A673 (cell line): ENCODE data around the gene IGSF11. TPM values are rescaled to one million over a fixed set of nuclear protein-coding genes. Genes with fewer than 3 reads are reported as not detected.

Source experiments
- BruUV-seq: library from RNA; stranded (reverse); fragments of 400-500 nt; replicated peaks from 2 replicates; lab custom pipeline; 2021; lab: Mats Ljungman, UMichigan
- CTCF ChIA-PET: fragments of 300-600 bp; sonication (Branson Sonifier 250); formaldehyde crosslinking; loops from one replicate; lab custom pipeline; 2022; ENCODE audit warnings: antibody characterized with exemption; lab: Charles Lee
- POLR2A ChIA-PET: fragments of 300-600 bp; sonication (Branson Sonifier 250); formaldehyde crosslinking; loops from one replicate; lab custom pipeline; 2022; ENCODE audit warnings: antibody characterized with exemption; ENCODE audit not compliant: low non-redundant PET; lab: Charles Lee
- DNase-seq: peaks from one replicate; pipeline ENCODE4 v3.0.0-alpha.2; 2015; ENCODE audit warnings: low spot score
- H3K27ac ChIP-seq: fragments of 200-600 bp; sonication (generic); 2 replicates; pipeline ENCODE4 v1.5.1; 2016; ENCODE audit warnings: mixed run types, low read depth, mild to moderate bottlenecking, mixed read lengths, antibody characterized with exemption, low read length; ENCODE audit not compliant: poor library complexity, severe bottlenecking
- H3K27me3 ChIP-seq: fragments of 200-600 bp; sonication (generic); replicated peaks from 2 replicates; pipeline ENCODE4 v1.6.1; 2017; ENCODE audit warnings: mixed run types, low read depth, mild to moderate bottlenecking, mixed read lengths, antibody characterized with exemption, low read length; ENCODE audit not compliant: insufficient read depth, poor library complexity
- H3K36me3 ChIP-seq: fragments of 200-600 bp; sonication (generic); 2 replicates; pipeline ENCODE4 v1.6.1; 2016; ENCODE audit warnings: mixed run types, mild to moderate bottlenecking, mixed read lengths, antibody characterized with exemption, low read length; ENCODE audit not compliant: insufficient read depth, poor library complexity, severe bottlenecking
- H3K4me1 ChIP-seq: fragments of 200-600 bp; sonication (generic); 2 replicates; pipeline ENCODE4 v1.6.1; 2017; ENCODE audit warnings: mixed run types, mild to moderate bottlenecking, mixed read lengths, antibody characterized with exemption, low read length; ENCODE audit not compliant: insufficient read depth, poor library complexity, severe bottlenecking
- H3K4me3 ChIP-seq: fragments of 200-600 bp; sonication (generic); 2 replicates; pipeline ENCODE4 v1.5.1; 2016; ENCODE audit warnings: low read depth, mixed run types, mild to moderate bottlenecking, mixed read lengths, low read length; ENCODE audit not compliant: poor library complexity, severe bottlenecking
- H3K9me3 ChIP-seq: fragments of 200-600 bp; sonication (generic); 2 replicates; pipeline ENCODE4 v1.6.1; 2016; ENCODE audit warnings: mixed run types, low read depth, mild to moderate bottlenecking, mixed read lengths, antibody characterized with exemption, low read length; ENCODE audit not compliant: poor library complexity, severe bottlenecking
- EZH2 ChIP-seq: fragments of 200-600 bp; sonication (generic); IDR thresholded peaks from 2 replicates; pipeline ENCODE4 v1.6.1; 2017; ENCODE audit warnings: borderline replicate concordance, low read depth, mild to moderate bottlenecking, mixed read lengths, antibody characterized with exemption, low read length; ENCODE audit not compliant: poor library complexity, severe bottlenecking
- intact Hi-C: fragments of 100-400 bp; cut with micrococcal nuclease; formaldehyde crosslinking; loops from one replicate; pipeline ENCODE4 v1.10.0; 2022; ENCODE audit not compliant: unreplicated experiment
- total RNA-seq: library from RNA; stranded (reverse); gene quantifications from 2 replicates; pipeline ENCODE4 v1.2.3, GENCODE V29; 2021
- TF ChIP-seq, protein P1 (sequence below): fragments of 300-800, 200-600 bp; sonication (generic); conservative IDR thresholded peaks from 2 replicates; pipeline ENCODE4 v1.5.1; 2017; ENCODE audit warnings: low read depth, mild to moderate bottlenecking, antibody characterized with exemption, low read length, moderate library complexity, mixed read lengths

IGSF11 gene
- total RNA-seq, 1 experiment from 2014 or later = not detected

DNA sequence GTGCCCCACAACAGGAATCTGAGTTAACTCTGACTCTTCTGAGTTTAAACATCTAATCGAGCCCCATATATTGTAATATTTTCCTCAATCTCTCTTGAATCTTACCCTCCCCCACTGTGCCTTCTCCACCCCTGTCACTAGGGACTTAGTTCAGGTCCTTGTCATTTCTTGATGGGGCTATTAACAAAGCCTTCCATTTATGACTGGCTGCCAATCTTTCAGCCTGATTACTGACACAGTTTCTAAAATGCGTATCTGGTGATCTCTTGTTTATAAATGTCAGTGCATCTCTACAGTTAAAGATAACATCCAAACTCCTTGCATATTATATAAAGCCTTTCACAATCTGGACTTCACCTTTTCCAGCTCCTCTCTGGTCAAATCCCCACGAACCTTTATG is 124.3 kb downstream of the IGSF11 start:
- no peaks in the 10 kb centered on the region for H3K36me3 ChIP-seq
- DNase-seq = no peak
- H3K4me1 ChIP-seq = no peaks in the 10 kb centered on the region
- no peak for TF ChIP-seq EZH2
- TF ChIP-seq, protein P1, sequence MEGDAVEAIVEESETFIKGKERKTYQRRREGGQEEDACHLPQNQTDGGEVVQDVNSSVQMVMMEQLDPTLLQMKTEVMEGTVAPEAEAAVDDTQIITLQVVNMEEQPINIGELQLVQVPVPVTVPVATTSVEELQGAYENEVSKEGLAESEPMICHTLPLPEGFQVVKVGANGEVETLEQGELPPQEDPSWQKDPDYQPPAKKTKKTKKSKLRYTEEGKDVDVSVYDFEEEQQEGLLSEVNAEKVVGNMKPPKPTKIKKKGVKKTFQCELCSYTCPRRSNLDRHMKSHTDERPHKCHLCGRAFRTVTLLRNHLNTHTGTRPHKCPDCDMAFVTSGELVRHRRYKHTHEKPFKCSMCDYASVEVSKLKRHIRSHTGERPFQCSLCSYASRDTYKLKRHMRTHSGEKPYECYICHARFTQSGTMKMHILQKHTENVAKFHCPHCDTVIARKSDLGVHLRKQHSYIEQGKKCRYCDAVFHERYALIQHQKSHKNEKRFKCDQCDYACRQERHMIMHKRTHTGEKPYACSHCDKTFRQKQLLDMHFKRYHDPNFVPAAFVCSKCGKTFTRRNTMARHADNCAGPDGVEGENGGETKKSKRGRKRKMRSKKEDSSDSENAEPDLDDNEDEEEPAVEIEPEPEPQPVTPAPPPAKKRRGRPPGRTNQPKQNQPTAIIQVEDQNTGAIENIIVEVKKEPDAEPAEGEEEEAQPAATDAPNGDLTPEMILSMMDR = no peak
- H3K4me3 ChIP-seq = no peak overlapping the region
- ChIA-PET POLR2A (no interaction called here), CTCF (no interaction called here)
- H3K27me3 ChIP-seq = no peaks in the 10 kb centered on the region
- BruUV-seq = no TSS peak
- no peak overlapping the region for H3K27ac ChIP-seq
- H3K9me3 ChIP-seq = no peaks in the 10 kb centered on the region
- intact Hi-C loops = no loop called here

DNA sequence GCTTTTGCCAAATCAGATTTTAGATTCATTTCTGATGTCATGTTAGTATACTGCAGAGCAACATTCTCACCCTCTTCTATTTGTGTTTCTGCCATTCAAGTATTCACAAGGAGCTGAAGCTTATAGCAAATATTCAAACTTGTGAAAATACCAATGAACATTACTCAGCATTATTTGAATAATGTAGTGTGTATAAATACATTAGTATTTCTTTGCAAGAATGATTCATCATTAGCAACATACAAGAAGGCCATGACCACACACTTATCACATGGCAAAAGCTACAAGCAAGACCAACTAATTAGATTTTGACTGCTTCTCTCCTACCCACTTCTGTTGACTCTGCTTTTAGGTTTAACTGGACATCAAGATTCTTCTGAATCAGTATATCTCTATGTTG is 124.9 kb downstream of the IGSF11 start:
- H3K4me3 ChIP-seq = no peak overlapping the region
- no peaks in the 10 kb centered on the region for H3K36me3 ChIP-seq
- intact Hi-C loops = no loop called here
- no peak for DNase-seq
- no peaks in the 10 kb centered on the region for H3K9me3 ChIP-seq
- no peaks in the 10 kb centered on the region for H3K27me3 ChIP-seq
- no peak overlapping the region for H3K27ac ChIP-seq
- CTCF ChIA-PET = no interaction called here
- POLR2A ChIA-PET = no interaction called here
- no TSS peak for BruUV-seq
- TF ChIP-seq, protein P1 = no peak
- TF ChIP-seq EZH2 = no peak
- no peaks in the 10 kb centered on the region for H3K4me1 ChIP-seq

GRCh38 chr3:118907909-118908308 is 126.7 kb downstream of the IGSF11 start:
- ChIA-PET CTCF (no interaction called here), POLR2A (no interaction called here)
- H3K36me3 ChIP-seq = no peaks in the 10 kb centered on the region
- intact Hi-C loops = no loop called here
- BruUV-seq = no TSS peak
- H3K27ac ChIP-seq = no peak overlapping the region
- DNase-seq = no peak
- no peak overlapping the region for H3K4me3 ChIP-seq
- TF ChIP-seq, protein P1 = no peak
- no peak for TF ChIP-seq EZH2
- H3K27me3 ChIP-seq = no peaks in the 10 kb centered on the region
- H3K9me3 ChIP-seq = no peaks in the 10 kb centered on the region
- H3K4me1 ChIP-seq = no peaks in the 10 kb centered on the region
